Astrocyte (in vitro differentiated cells and primary cell): Measurements from ENCODE around the gene DENND10. TPM values are rescaled to one million over a fixed set of nuclear protein-coding genes. Genes with fewer than 3 reads are reported as not detected.

Experiments used
- DNase-seq: peaks from one replicate; pipeline ENCODE4 v3.0.0-alpha.2; 2010; ENCODE audit warnings: low read depth
- FAIRE-seq: peaks from 2 replicates; lab custom pipeline; 2011; peaks lifted over from hg19 to GRCh38; lab: Jason Lieb, UNC
- H2AFZ ChIP-seq: 2 replicates; pipeline ENCODE4 v1.6.0; 2012; ENCODE audit warnings: low read depth, low read length, inconsistent platforms
- H3K27ac ChIP-seq: 2 replicates; pipeline ENCODE4 v1.5.1; 2011; ENCODE audit warnings: low read depth, low read length, inconsistent platforms
- H3K27me3 ChIP-seq: 2 replicates; pipeline ENCODE4 v1.6.0; 2011; ENCODE audit warnings: low read length, inconsistent platforms; ENCODE audit not compliant: insufficient read depth
- H3K36me3 ChIP-seq: 2 replicates; pipeline ENCODE4 v1.5.1; 2011; ENCODE audit warnings: low read length, inconsistent platforms; ENCODE audit not compliant: insufficient read depth
- H3K4me1 ChIP-seq: 2 replicates; pipeline ENCODE4 v1.5.1; 2011; ENCODE audit warnings: low read length, inconsistent platforms; ENCODE audit not compliant: insufficient read depth
- H3K4me2 ChIP-seq: 2 replicates; pipeline ENCODE4 v1.6.0; 2012; ENCODE audit warnings: low read length, inconsistent platforms
- H3K4me3 ChIP-seq: 2 replicates; pipeline ENCODE4 v1.5.1; 2011; ENCODE audit warnings: low read depth, mild to moderate bottlenecking, low read length, inconsistent platforms; ENCODE audit not compliant: insufficient read depth
- H3K79me2 ChIP-seq: 2 replicates; pipeline ENCODE4 v1.6.0; 2012; ENCODE audit warnings: mild to moderate bottlenecking, low read length, inconsistent platforms; ENCODE audit not compliant: insufficient read depth
- H3K9ac ChIP-seq: 2 replicates; pipeline ENCODE4 v1.6.0; 2012; ENCODE audit warnings: mild to moderate bottlenecking, low read length, inconsistent platforms
- H3K9me3 ChIP-seq: 2 replicates; pipeline ENCODE4 v1.5.1; 2012; ENCODE audit warnings: low read depth, mild to moderate bottlenecking, low read length, inconsistent platforms; ENCODE audit not compliant: insufficient read depth
- H4K20me1 ChIP-seq: 2 replicates; pipeline ENCODE4 v1.6.0; 2012; ENCODE audit warnings: low read length, inconsistent platforms; ENCODE audit not compliant: insufficient read depth
- H3K27ac Mint-ChIP-seq: one replicate; pipeline ENCODE4 v1.8.0; 2021; ENCODE audit warnings: mild to moderate bottlenecking, mixed read lengths; ENCODE audit not compliant: unreplicated experiment
- H3K27me3 Mint-ChIP-seq: one replicate; pipeline ENCODE4 v1.8.0; 2021; ENCODE audit warnings: low read depth, mixed read lengths; ENCODE audit not compliant: unreplicated experiment
- H3K36me3 Mint-ChIP-seq: one replicate; pipeline ENCODE4 v1.8.0; 2021; ENCODE audit warnings: low read depth, mixed read lengths; ENCODE audit not compliant: unreplicated experiment
- H3K4me1 Mint-ChIP-seq: one replicate; pipeline ENCODE4 v1.8.0; 2021; ENCODE audit warnings: low read depth, mixed read lengths; ENCODE audit not compliant: unreplicated experiment
- H3K4me3 Mint-ChIP-seq: one replicate; pipeline ENCODE4 v1.8.0; 2021; ENCODE audit warnings: mild to moderate bottlenecking, moderate library complexity, mixed read lengths; ENCODE audit not compliant: unreplicated experiment
- H3K9me3 Mint-ChIP-seq: one replicate; pipeline ENCODE4 v1.8.0; 2021; ENCODE audit warnings: mild to moderate bottlenecking, mixed read lengths; ENCODE audit not compliant: unreplicated experiment
- CTCF ChIP-seq: IDR thresholded peaks from 2 replicates; pipeline ENCODE4 v1.5.1; 2011; ENCODE audit warnings: low read depth, mild to moderate bottlenecking, inconsistent platforms, low read length, moderate library complexity; ENCODE audit not compliant: insufficient read depth
- EZH2 ChIP-seq: IDR thresholded peaks from 2 replicates; pipeline ENCODE4 v1.6.1; 2012; ENCODE audit warnings: mild to moderate bottlenecking, low read length, inconsistent platforms; ENCODE audit not compliant: insufficient read depth
- total RNA-seq: library from RNA; stranded (reverse); gene quantifications from 2 replicates; pipeline ENCODE4 v1.2.1, GENCODE V29; 2021

DENND10 gene
- total RNA-seq, 1 donor from 2014 or later = 41.8 TPM

GRCh38 chr10:119132521-119133345, 28.8 kb downstream of the DENND10 start:
- no peak overlapping the region for H3K4me3 ChIP-seq
- H3K4me1 Mint-ChIP-seq = peaks cover 11% of the 10 kb centered on the region
- peaks cover 9% of the 10 kb centered on the region for H3K36me3 ChIP-seq
- no peak for DNase-seq
- H3K9me3 Mint-ChIP-seq = no peaks in the 10 kb centered on the region
- H3K27me3 Mint-ChIP-seq = no peaks in the 10 kb centered on the region
- H3K27me3 ChIP-seq = no peaks in the 10 kb centered on the region
- no peak overlapping the region for H3K9ac ChIP-seq
- peaks cover 22% of the 10 kb centered on the region for H3K36me3 Mint-ChIP-seq
- no peak overlapping the region for H3K4me3 Mint-ChIP-seq
- no peak for FAIRE-seq
- TF ChIP-seq CTCF (no peak), EZH2 (no peak)
- H3K9me3 ChIP-seq = no peaks in the 10 kb centered on the region
- no peak overlapping the region for H3K27ac Mint-ChIP-seq
- no peaks in the 10 kb centered on the region for H4K20me1 ChIP-seq
- H3K79me2 ChIP-seq = no peaks in the 10 kb centered on the region
- no peaks in the 10 kb centered on the region for H3K4me1 ChIP-seq
- no peak overlapping the region for H2AFZ ChIP-seq
- H3K4me2 ChIP-seq = no peak overlapping the region
- H3K27ac ChIP-seq = no peak overlapping the region

- Histone ChIP-seq H3K27me3 (no peaks in the 10 kb centered on the region), H3K4me2 (no peak overlapping the region), H2AFZ (no peak overlapping the region), H3K4me3 (no peak overlapping the region), H3K9me3 (no peaks in the 10 kb centered on the region), H4K20me1 (no peaks in the 10 kb centered on the region), H3K79me2 (no peaks in the 10 kb centered on the region), H3K4me1 (no peaks in the 10 kb centered on the region), H3K36me3 (peaks cover 6% of the 10 kb centered on the region), H3K9ac (no peak overlapping the region), H3K27ac (no peak overlapping the region)
- Mint-ChIP-seq H3K36me3 (peaks cover 18% of the 10 kb centered on the region), H3K4me3 (no peak overlapping the region), H3K27me3 (no peaks in the 10 kb centered on the region), H3K4me1 (peaks cover 17% of the 10 kb centered on the region), H3K9me3 (no peaks in the 10 kb centered on the region), H3K27ac (no peak overlapping the region)
- TF ChIP-seq EZH2 (no peak), CTCF (no peak)
- FAIRE-seq = no peak
- no peak for DNase-seq
Measured at GRCh38 chr10:119133949-119134348, 30.0 kb downstream of the DENND10 start.

- H3K4me3 ChIP-seq = no peak overlapping the region
- peaks cover 21% of the 10 kb centered on the region for H3K36me3 Mint-ChIP-seq
- no peak overlapping the region for H3K27ac Mint-ChIP-seq
- DNase-seq (no peak), FAIRE-seq (no peak)
- no peaks in the 10 kb centered on the region for H3K9me3 ChIP-seq
- H3K27me3 Mint-ChIP-seq = no peaks in the 10 kb centered on the region
- H3K9me3 Mint-ChIP-seq = no peaks in the 10 kb centered on the region
- no peak overlapping the region for H3K9ac ChIP-seq
- no peaks in the 10 kb centered on the region for H3K27me3 ChIP-seq
- no peaks in the 10 kb centered on the region for H4K20me1 ChIP-seq
- H3K4me3 Mint-ChIP-seq = no peak overlapping the region
- H3K4me1 Mint-ChIP-seq = peaks cover 17% of the 10 kb centered on the region
- TF ChIP-seq CTCF = no peak
- no peak for TF ChIP-seq EZH2
- no peaks in the 10 kb centered on the region for H3K79me2 ChIP-seq
- no peak overlapping the region for H3K27ac ChIP-seq
- H3K36me3 ChIP-seq = peaks cover 3% of the 10 kb centered on the region
- no peaks in the 10 kb centered on the region for H3K4me1 ChIP-seq
- no peak overlapping the region for H2AFZ ChIP-seq
- no peak overlapping the region for H3K4me2 ChIP-seq
Measured at GRCh38 chr10:119135513-119135881, 31.6 kb downstream of the DENND10 start.
